Chondrocyte (in vitro differentiated cells): Measurements from ENCODE around the gene STAC. TPM values are rescaled to one million over a fixed set of nuclear protein-coding genes. Genes with fewer than 3 reads are reported as not detected.

Experiments used
- DNase-seq: peaks from one replicate; pipeline ENCODE4 v3.0.0; 2021; ENCODE audit warnings: mixed read lengths, low spot score
- H3K27ac Mint-ChIP-seq: one replicate; pipeline ENCODE4 v1.8.0; 2021; ENCODE audit warnings: mild to moderate bottlenecking, moderate library complexity, mixed read lengths; ENCODE audit not compliant: unreplicated experiment
- H3K27me3 Mint-ChIP-seq: 2 replicates; pipeline ENCODE4 v1.8.0; 2021; ENCODE audit warnings: low read depth, mixed read lengths
- H3K36me3 Mint-ChIP-seq: 2 replicates; pipeline ENCODE4 v1.8.0; 2021; ENCODE audit warnings: low read depth, mixed read lengths
- H3K4me1 Mint-ChIP-seq: 2 replicates; pipeline ENCODE4 v1.8.0; 2021; ENCODE audit warnings: low read depth, mild to moderate bottlenecking, mixed read lengths
- H3K4me3 Mint-ChIP-seq: one replicate; pipeline ENCODE4 v1.8.0; 2021; ENCODE audit warnings: mild to moderate bottlenecking, moderate library complexity, mixed read lengths; ENCODE audit not compliant: unreplicated experiment
- H3K9me3 Mint-ChIP-seq: 2 replicates; pipeline ENCODE4 v1.8.0; 2021; ENCODE audit warnings: low read depth, mixed read lengths
- CTCF ChIP-seq: fragments of 200-600 bp; sonication (generic); IDR thresholded peaks from 2 replicates; pipeline ENCODE4 v1.5.0; 2021; ENCODE audit warnings: antibody characterized with exemption, mild to moderate bottlenecking, moderate library complexity
- total RNA-seq: library from RNA; stranded (reverse); gene quantifications from 3 replicates; pipeline ENCODE4 v1.2.1, GENCODE V29; 2021

Gene STAC
- total RNA-seq, 1 donor from 2014 or later, result 0.07 TPM

GRCh38 chr3:36397841-36398240, 17.5 kb downstream of the STAC start:
- Mint-ChIP-seq H3K27me3 (peaks cover 21% of the 10 kb centered on the region), H3K36me3 (no peaks in the 10 kb centered on the region), H3K4me1 (no peaks in the 10 kb centered on the region), H3K4me3 (no peak overlapping the region), H3K9me3 (no peaks in the 10 kb centered on the region), H3K27ac (no peak overlapping the region)
- TF ChIP-seq CTCF, result no peak
- no peak for DNase-seq

GRCh38 chr3:36399933-36400332, 19.6 kb downstream of the STAC start:
- no peak for DNase-seq
- Mint-ChIP-seq H3K4me1 (no peaks in the 10 kb centered on the region), H3K27ac (no peak overlapping the region), H3K27me3 (peaks cover 15% of the 10 kb centered on the region), H3K4me3 (no peak overlapping the region), H3K36me3 (no peaks in the 10 kb centered on the region), H3K9me3 (no peaks in the 10 kb centered on the region)
- no peak for TF ChIP-seq CTCF

GRCh38 chr3:36401056-36401455, 20.8 kb downstream of the STAC start:
- H3K36me3 Mint-ChIP-seq, result no peaks in the 10 kb centered on the region
- H3K9me3 Mint-ChIP-seq, result no peaks in the 10 kb centered on the region
- no peaks in the 10 kb centered on the region for H3K4me1 Mint-ChIP-seq
- no peak for DNase-seq
- peaks cover 18% of the 10 kb centered on the region for H3K27me3 Mint-ChIP-seq
- no peak for TF ChIP-seq CTCF
- no peak overlapping the region for H3K27ac Mint-ChIP-seq
- no peak overlapping the region for H3K4me3 Mint-ChIP-seq

GRCh38 chr3:36403661-36404060, 23.4 kb downstream of the STAC start:
- TF ChIP-seq CTCF, result no peak
- Mint-ChIP-seq H3K27me3 (peaks cover 14% of the 10 kb centered on the region), H3K36me3 (no peaks in the 10 kb centered on the region), H3K27ac (no peak overlapping the region), H3K4me3 (no peak overlapping the region), H3K4me1 (no peaks in the 10 kb centered on the region), H3K9me3 (no peaks in the 10 kb centered on the region)
- DNase-seq, result no peak

DNA sequence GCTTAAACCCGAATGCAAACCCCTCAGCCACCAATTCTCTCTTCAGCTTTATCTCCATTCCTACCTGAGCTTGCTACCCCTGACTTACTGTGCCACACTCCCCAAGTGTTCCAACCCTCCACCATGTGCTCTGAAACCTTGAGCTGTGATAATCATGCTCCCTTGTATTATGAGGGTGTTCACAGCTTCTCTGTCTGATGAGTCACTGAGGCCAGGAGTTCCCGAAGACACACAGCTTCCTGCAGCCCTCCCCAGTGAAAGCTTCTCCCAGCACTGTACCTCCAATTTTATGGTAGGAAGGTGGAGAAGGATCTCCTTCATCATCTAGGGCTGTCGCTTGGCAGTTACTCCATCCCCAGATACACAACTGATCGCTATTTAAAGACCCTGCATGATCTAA, 24.9 kb downstream of the STAC start:
- H3K4me1 Mint-ChIP-seq, result no peaks in the 10 kb centered on the region
- H3K27ac Mint-ChIP-seq, result no peak overlapping the region
- no peaks in the 10 kb centered on the region for H3K36me3 Mint-ChIP-seq
- H3K27me3 Mint-ChIP-seq, result peaks cover 14% of the 10 kb centered on the region
- no peak for TF ChIP-seq CTCF
- DNase-seq, result no peak
- H3K9me3 Mint-ChIP-seq, result no peaks in the 10 kb centered on the region
- H3K4me3 Mint-ChIP-seq, result no peak overlapping the region
